Astrocyte (in vitro differentiated cells and primary cell): ENCODE data around the gene ASCL2. TPM values are rescaled to one million over a fixed set of nuclear protein-coding genes. Genes with fewer than 3 reads are reported as not detected.

Experiments used
- DNase-seq: peaks from one replicate; pipeline ENCODE4 v3.0.0-alpha.2; 2010; ENCODE audit warnings: low read depth
- FAIRE-seq: peaks from 2 replicates; lab custom pipeline; 2011; peaks lifted over from hg19 to GRCh38; lab: Jason Lieb, UNC
- H2AFZ ChIP-seq: 2 replicates; pipeline ENCODE4 v1.6.0; 2012; ENCODE audit warnings: low read depth, low read length, inconsistent platforms
- H3K27ac ChIP-seq: 2 replicates; pipeline ENCODE4 v1.5.1; 2011; ENCODE audit warnings: low read depth, low read length, inconsistent platforms
- H3K27me3 ChIP-seq: 2 replicates; pipeline ENCODE4 v1.6.0; 2011; ENCODE audit warnings: low read length, inconsistent platforms; ENCODE audit not compliant: insufficient read depth
- H3K36me3 ChIP-seq: 2 replicates; pipeline ENCODE4 v1.5.1; 2011; ENCODE audit warnings: low read length, inconsistent platforms; ENCODE audit not compliant: insufficient read depth
- H3K4me1 ChIP-seq: 2 replicates; pipeline ENCODE4 v1.5.1; 2011; ENCODE audit warnings: low read length, inconsistent platforms; ENCODE audit not compliant: insufficient read depth
- H3K4me2 ChIP-seq: 2 replicates; pipeline ENCODE4 v1.6.0; 2012; ENCODE audit warnings: low read length, inconsistent platforms
- H3K4me3 ChIP-seq: 2 replicates; pipeline ENCODE4 v1.5.1; 2011; ENCODE audit warnings: low read depth, mild to moderate bottlenecking, low read length, inconsistent platforms; ENCODE audit not compliant: insufficient read depth
- H3K79me2 ChIP-seq: 2 replicates; pipeline ENCODE4 v1.6.0; 2012; ENCODE audit warnings: mild to moderate bottlenecking, low read length, inconsistent platforms; ENCODE audit not compliant: insufficient read depth
- H3K9ac ChIP-seq: 2 replicates; pipeline ENCODE4 v1.6.0; 2012; ENCODE audit warnings: mild to moderate bottlenecking, low read length, inconsistent platforms
- H3K9me3 ChIP-seq: 2 replicates; pipeline ENCODE4 v1.5.1; 2012; ENCODE audit warnings: low read depth, mild to moderate bottlenecking, low read length, inconsistent platforms; ENCODE audit not compliant: insufficient read depth
- H4K20me1 ChIP-seq: 2 replicates; pipeline ENCODE4 v1.6.0; 2012; ENCODE audit warnings: low read length, inconsistent platforms; ENCODE audit not compliant: insufficient read depth
- H3K27ac Mint-ChIP-seq: one replicate; pipeline ENCODE4 v1.8.0; 2021; ENCODE audit warnings: mild to moderate bottlenecking, mixed read lengths; ENCODE audit not compliant: unreplicated experiment
- H3K27me3 Mint-ChIP-seq: one replicate; pipeline ENCODE4 v1.8.0; 2021; ENCODE audit warnings: low read depth, mixed read lengths; ENCODE audit not compliant: unreplicated experiment
- H3K36me3 Mint-ChIP-seq: one replicate; pipeline ENCODE4 v1.8.0; 2021; ENCODE audit warnings: low read depth, mixed read lengths; ENCODE audit not compliant: unreplicated experiment
- H3K4me1 Mint-ChIP-seq: one replicate; pipeline ENCODE4 v1.8.0; 2021; ENCODE audit warnings: low read depth, mixed read lengths; ENCODE audit not compliant: unreplicated experiment
- H3K4me3 Mint-ChIP-seq: one replicate; pipeline ENCODE4 v1.8.0; 2021; ENCODE audit warnings: mild to moderate bottlenecking, moderate library complexity, mixed read lengths; ENCODE audit not compliant: unreplicated experiment
- H3K9me3 Mint-ChIP-seq: one replicate; pipeline ENCODE4 v1.8.0; 2021; ENCODE audit warnings: mild to moderate bottlenecking, mixed read lengths; ENCODE audit not compliant: unreplicated experiment
- CTCF ChIP-seq: IDR thresholded peaks from 2 replicates; pipeline ENCODE4 v1.5.1; 2011; ENCODE audit warnings: low read depth, mild to moderate bottlenecking, inconsistent platforms, low read length, moderate library complexity; ENCODE audit not compliant: insufficient read depth
- EZH2 ChIP-seq: IDR thresholded peaks from 2 replicates; pipeline ENCODE4 v1.6.1; 2012; ENCODE audit warnings: mild to moderate bottlenecking, low read length, inconsistent platforms; ENCODE audit not compliant: insufficient read depth
- total RNA-seq: library from RNA; stranded (reverse); gene quantifications from 2 replicates; pipeline ENCODE4 v1.2.1, GENCODE V29; 2021

Gene ASCL2
- total RNA-seq, 1 donor from 2014 or later, result not detected

GRCh38 chr11:2305140-2305778 is 34.9 kb upstream of the ASCL2 start:
- no peaks in the 10 kb centered on the region for H3K9me3 Mint-ChIP-seq
- H3K9me3 ChIP-seq, result no peaks in the 10 kb centered on the region
- H4K20me1 ChIP-seq, result no peaks in the 10 kb centered on the region
- H3K4me1 ChIP-seq, result peaks cover 11% of the 10 kb centered on the region
- H3K4me1 Mint-ChIP-seq, result peaks cover 9% of the 10 kb centered on the region
- peaks cover 2% of the 10 kb centered on the region for H3K27me3 Mint-ChIP-seq
- H3K79me2 ChIP-seq, result no peaks in the 10 kb centered on the region
- no peaks in the 10 kb centered on the region for H3K27me3 ChIP-seq
- FAIRE-seq (no peak), DNase-seq (peak; percentile 23)
- no peak overlapping the region for H3K4me2 ChIP-seq
- H3K36me3 ChIP-seq, result no peaks in the 10 kb centered on the region
- H3K9ac ChIP-seq, result no peak overlapping the region
- H2AFZ ChIP-seq, result no peak overlapping the region
- no peak overlapping the region for H3K27ac Mint-ChIP-seq
- H3K4me3 Mint-ChIP-seq, result no peak overlapping the region
- peak; percentile 64 for TF ChIP-seq CTCF
- no peak for TF ChIP-seq EZH2
- no peak overlapping the region for H3K4me3 ChIP-seq
- H3K36me3 Mint-ChIP-seq, result no peaks in the 10 kb centered on the region
- no peak overlapping the region for H3K27ac ChIP-seq

GRCh38 chr11:2304506-2305139 is 34.2 kb upstream of the ASCL2 start:
- H3K79me2 ChIP-seq, result no peaks in the 10 kb centered on the region
- H2AFZ ChIP-seq, result no peak overlapping the region
- no peak overlapping the region for H3K27ac Mint-ChIP-seq
- no peaks in the 10 kb centered on the region for H3K36me3 ChIP-seq
- TF ChIP-seq EZH2 (no peak), CTCF (no peak)
- peaks cover 11% of the 10 kb centered on the region for H3K4me1 ChIP-seq
- H3K4me1 Mint-ChIP-seq, result peaks cover 9% of the 10 kb centered on the region
- no peak overlapping the region for H3K4me3 Mint-ChIP-seq
- DNase-seq (no peak), FAIRE-seq (no peak)
- H3K9me3 ChIP-seq, result no peaks in the 10 kb centered on the region
- H3K27me3 ChIP-seq, result no peaks in the 10 kb centered on the region
- no peaks in the 10 kb centered on the region for H3K9me3 Mint-ChIP-seq
- H3K9ac ChIP-seq, result no peak overlapping the region
- peaks cover 2% of the 10 kb centered on the region for H3K27me3 Mint-ChIP-seq
- H3K36me3 Mint-ChIP-seq, result no peaks in the 10 kb centered on the region
- H3K4me3 ChIP-seq, result no peak overlapping the region
- H4K20me1 ChIP-seq, result no peaks in the 10 kb centered on the region
- H3K4me2 ChIP-seq, result no peak overlapping the region
- no peak overlapping the region for H3K27ac ChIP-seq
